Choroid plexus epithelial cell (primary cell): ENCODE data around the gene ANO10.
A peak's percentile ranks its signal among the peaks of the same experiment; 100 is the strongest.

Source experiments
- DNase-seq: peaks from one replicate; pipeline ENCODE4 v3.0.0-alpha.2; 2010; ENCODE audit warnings: low read depth
- H3K4me3 ChIP-seq: 2 replicates; pipeline ENCODE4 v1.5.1; 2011; ENCODE audit warnings: low read depth, mild to moderate bottlenecking, control low read depth, low read length, moderate library complexity
- TF ChIP-seq, protein P1 (sequence below): conservative IDR thresholded peaks from 2 replicates; pipeline ENCODE4 v1.5.1; 2011; ENCODE audit warnings: low read depth, mild to moderate bottlenecking, control low read depth, inconsistent platforms, low read length, moderate library complexity

The ANO10 gene

DNA sequence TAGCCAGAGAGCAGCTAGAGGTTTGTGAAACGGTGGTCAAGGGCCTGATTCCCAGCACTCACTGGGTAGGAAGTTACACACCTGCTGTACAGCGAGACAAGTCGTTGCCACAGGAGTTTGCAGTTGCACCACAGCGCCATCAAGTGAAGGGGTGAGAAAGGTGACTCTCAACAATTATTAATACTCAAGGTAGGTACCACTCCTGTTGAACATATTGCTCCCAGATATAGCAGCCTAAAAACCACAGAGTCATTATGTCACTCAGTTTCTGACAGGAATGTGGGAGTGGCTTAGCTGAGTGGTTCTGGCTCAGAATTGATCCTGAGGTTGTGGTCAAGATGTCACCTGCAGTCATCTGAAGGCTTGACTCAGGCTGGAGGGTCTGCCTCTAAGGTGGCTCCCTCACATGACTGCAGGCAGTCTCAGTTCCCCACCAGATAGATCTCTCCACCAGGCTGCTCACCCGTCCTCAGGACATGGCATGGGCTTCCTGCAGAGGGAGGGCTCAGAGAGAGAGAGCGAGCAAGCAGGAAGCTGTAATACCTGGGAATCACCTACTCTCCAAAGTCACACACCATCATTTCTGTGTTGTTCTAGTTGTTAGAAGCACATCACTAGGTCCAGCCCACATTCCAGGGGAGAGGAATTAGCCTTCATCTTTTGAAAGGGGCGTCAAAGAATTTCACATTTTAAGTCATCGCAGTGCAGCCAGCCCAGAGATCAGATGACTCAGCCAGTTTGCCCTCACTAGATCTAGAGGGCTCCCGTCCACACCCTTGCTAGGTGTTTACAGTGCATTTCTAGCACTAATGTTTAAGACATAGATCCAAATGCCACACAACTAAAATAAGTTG lies 17.0 kb upstream of the ANO10 start:
- H3K4me3 ChIP-seq, result no peak overlapping the region
- DNase-seq, result peak; percentile 46
- TF ChIP-seq, protein P1, sequence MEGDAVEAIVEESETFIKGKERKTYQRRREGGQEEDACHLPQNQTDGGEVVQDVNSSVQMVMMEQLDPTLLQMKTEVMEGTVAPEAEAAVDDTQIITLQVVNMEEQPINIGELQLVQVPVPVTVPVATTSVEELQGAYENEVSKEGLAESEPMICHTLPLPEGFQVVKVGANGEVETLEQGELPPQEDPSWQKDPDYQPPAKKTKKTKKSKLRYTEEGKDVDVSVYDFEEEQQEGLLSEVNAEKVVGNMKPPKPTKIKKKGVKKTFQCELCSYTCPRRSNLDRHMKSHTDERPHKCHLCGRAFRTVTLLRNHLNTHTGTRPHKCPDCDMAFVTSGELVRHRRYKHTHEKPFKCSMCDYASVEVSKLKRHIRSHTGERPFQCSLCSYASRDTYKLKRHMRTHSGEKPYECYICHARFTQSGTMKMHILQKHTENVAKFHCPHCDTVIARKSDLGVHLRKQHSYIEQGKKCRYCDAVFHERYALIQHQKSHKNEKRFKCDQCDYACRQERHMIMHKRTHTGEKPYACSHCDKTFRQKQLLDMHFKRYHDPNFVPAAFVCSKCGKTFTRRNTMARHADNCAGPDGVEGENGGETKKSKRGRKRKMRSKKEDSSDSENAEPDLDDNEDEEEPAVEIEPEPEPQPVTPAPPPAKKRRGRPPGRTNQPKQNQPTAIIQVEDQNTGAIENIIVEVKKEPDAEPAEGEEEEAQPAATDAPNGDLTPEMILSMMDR, result peak; percentile 32

DNA sequence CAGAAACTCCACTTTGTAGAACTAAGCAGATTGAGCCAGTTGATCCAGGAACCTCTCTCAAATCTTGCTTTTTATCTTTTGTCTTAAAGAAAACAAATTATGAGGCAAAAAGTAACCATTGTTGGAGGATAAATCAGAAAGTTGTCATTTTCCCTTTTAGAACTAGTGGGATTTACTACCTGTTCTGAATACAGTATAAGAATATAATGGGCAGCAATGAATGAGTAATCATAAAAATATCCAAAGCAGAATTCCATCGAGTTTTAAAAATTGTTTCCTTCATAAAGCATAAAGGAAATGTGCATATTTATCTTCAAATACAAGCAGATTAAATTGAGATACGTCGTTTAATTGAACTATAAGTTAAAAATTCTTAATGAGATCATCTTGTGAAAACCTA lies 15.9 kb upstream of the ANO10 start:
- TF ChIP-seq, protein P1, result no peak
- H3K4me3 ChIP-seq, result no peak overlapping the region
- no peak for DNase-seq

DNA sequence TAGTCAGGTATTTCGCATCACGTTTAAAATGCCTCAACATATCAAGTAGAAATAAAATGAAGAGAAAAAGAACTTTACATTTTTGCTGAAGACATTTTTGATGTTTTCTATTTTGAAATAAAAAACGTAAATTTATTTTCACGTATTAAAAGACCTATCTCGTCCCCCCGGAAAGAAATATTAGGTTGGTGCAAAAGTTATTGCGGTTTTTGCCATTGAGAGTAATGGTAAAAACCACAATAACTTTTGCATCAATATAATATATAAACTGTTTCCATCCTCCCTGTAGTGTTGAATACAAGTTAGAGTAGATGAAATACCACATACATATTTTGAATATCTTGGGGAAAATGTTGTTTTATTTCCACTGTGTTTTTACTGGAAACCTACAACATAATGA lies 11.2 kb upstream of the ANO10 start:
- no peak for DNase-seq
- no peak overlapping the region for H3K4me3 ChIP-seq
- TF ChIP-seq, protein P1, result no peak

DNA sequence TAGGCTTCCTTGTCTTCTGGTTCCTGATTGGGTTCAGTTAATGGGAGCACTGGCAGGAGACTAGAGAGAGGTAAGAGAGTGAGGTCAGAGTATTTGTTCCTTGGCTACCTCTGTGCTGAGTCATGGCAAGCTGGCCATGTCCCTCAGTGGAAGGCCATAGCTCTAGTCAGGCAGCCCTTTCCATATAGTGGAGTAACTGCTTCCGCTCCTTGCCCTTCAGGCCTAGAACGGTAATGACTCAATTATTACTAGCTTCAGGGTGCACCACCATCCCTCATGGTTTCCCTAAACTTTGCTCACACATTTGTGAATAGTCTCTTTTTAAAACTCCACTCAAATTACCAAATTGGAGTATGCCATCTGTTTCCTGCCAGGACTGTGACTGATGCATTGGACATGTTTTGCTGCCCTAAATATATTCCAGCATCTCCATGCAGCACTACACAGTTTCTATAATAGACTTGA lies 10.5 kb upstream of the ANO10 start:
- no peak overlapping the region for H3K4me3 ChIP-seq
- TF ChIP-seq, protein P1, result peak; percentile 13
- peak; percentile 64 for DNase-seq

DNA sequence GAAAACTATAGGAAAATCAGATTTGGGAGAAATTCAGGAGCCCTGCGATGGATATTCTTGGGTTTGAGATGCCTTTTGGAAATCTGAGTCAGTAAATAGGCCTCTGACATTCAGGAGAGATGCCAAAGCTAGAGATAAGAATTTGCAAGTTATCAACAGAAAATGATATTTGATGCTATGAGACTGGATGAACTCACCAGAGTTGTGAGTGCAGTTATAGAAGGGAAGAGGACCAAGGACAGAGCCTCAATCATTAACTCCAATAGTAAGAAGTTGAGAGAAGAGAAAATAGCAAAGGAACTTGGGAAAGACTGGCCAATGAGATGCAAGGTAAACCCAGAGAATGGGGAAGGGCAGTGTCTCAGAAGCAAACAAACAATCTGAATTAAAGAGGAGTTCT lies 7.9 kb upstream of the ANO10 start:
- TF ChIP-seq, protein P1, result no peak
- DNase-seq, result peak; percentile 5
- no peak overlapping the region for H3K4me3 ChIP-seq

DNA sequence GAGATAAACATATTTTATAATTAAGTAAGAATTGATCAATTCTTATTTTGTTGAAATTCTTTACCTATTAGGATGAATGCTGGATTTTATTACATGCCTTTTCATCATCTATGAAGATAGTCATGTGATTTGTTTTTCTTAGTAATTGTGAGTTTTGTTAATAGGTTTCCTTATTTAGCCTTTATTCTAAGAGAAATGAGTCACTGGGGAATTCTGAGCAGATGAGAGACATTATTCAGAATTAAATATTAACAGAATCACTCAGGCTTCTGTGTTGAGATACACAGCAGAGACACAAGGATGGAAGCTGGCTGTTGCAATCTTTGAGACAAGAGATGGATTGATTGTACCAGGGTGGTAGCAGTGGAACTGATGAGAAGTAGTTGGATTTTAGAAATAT lies 7.4 kb upstream of the ANO10 start:
- peak; percentile 2 for DNase-seq
- no peak overlapping the region for H3K4me3 ChIP-seq
- TF ChIP-seq, protein P1, result no peak

DNA sequence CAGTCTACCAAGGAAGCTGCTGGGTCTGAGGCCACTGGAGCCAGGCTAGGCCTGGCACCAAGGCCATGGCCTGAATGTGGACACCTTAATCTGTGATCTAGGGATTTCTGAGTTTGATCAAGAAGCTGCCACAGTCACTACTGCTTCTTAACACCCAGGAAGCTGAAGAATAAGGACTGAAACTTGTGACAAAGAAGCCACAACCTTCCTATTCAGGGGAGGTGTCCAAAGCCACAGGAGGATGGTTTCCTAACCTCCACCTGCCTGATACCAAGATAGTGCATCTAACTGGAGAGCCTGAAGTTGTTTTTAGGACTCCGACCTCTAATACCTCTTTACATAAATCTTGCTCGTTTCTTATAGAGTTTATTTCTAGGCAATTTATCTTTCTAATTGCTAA lies 5.5 kb upstream of the ANO10 start:
- TF ChIP-seq, protein P1, result no peak
- no peak overlapping the region for H3K4me3 ChIP-seq
- no peak for DNase-seq
